ENCODE data around the gene SLC29A2.
A peak's percentile ranks its signal among the peaks of the same experiment; 100 is the strongest.

The SLC29A2 gene

GRCh38 chr11:66344550-66345315 is 26.8 kb downstream of the SLC29A2 start, which contains the start of gene BRMS1 (continued):
- TF ChIP-seq ZNF423 (tag by site-specific recombination; IDR thresholded peaks at IDR 0.05) (no peak), ZNF626 (tag by site-specific recombination; IDR thresholded peaks at IDR 0.05) (no peak), GLIS1 (tag by site-specific recombination; IDR thresholded peaks at IDR 0.05) (0 out of 2 replicates have a peak, but pooled peaks have one; percentile 29), TCF7L2 (IDR thresholded peaks at IDR 0.05; ENCODE audit: borderline replicate concordance, low read depth, low read length) (no peak), ZNF169 (tag by site-specific recombination; IDR thresholded peaks at IDR 0.05) (no peak), RBAK (tag by site-specific recombination; IDR thresholded peaks at IDR 0.05) (no peak), ZNF449 (tag by site-specific recombination; IDR thresholded peaks at IDR 0.05) (no peak), SCRT2 (tag by site-specific recombination; IDR thresholded peaks at IDR 0.05) (no peak), ZSCAN4 (tag by site-specific recombination; IDR thresholded peaks at IDR 0.05) (0 out of 2 replicates have a peak, but pooled peaks have one; percentile 23), ZNF530 (tag by site-specific recombination; IDR thresholded peaks at IDR 0.05; ENCODE audit: low read depth) (no peak), ZNF37A (tag by site-specific recombination; IDR thresholded peaks at IDR 0.05) (no peak), ZNF302 (tag by site-specific recombination; IDR thresholded peaks at IDR 0.05; ENCODE audit: low read depth) (no peak), ZNF132 (tag by site-specific recombination; IDR thresholded peaks at IDR 0.05; ENCODE audit: borderline replicate concordance) (no peak), PRDM10 (tag by site-specific recombination; IDR thresholded peaks at IDR 0.05) (no peak), ZNF707 (tag by site-specific recombination; IDR thresholded peaks at IDR 0.05) (no peak), KLF1 (tag by site-specific recombination; IDR thresholded peaks at IDR 0.05) (no peak), KLF17 (tag by site-specific recombination; IDR thresholded peaks at IDR 0.05) (peak; percentile 48; the same call in 1 of the 2 replicates), ZNF514 (tag by site-specific recombination; IDR thresholded peaks at IDR 0.05) (no peak), ZNF426 (tag by site-specific recombination; IDR thresholded peaks at IDR 0.05) (no peak), TRIM28 (IDR thresholded peaks at IDR 0.05; ENCODE audit: borderline replicate concordance, low read length) (no peak), ZNF561 (tag by site-specific recombination; IDR thresholded peaks at IDR 0.05; ENCODE audit: borderline replicate concordance) (no peak; the same call in 1 of the 2 replicates), SALL2 (tag by site-specific recombination; IDR thresholded peaks at IDR 0.05; ENCODE audit: borderline replicate concordance) (no peak), KLF8 (tag by site-specific recombination; IDR thresholded peaks at IDR 0.05) (no peak), ZNF214 (tag by site-specific recombination; IDR thresholded peaks at IDR 0.05; ENCODE audit: borderline replicate concordance) (no peak), ZSCAN30 (tag by site-specific recombination; IDR thresholded peaks at IDR 0.05) (0 out of 2 replicates have a peak, but pooled peaks have one; percentile 17), ZNF580 (tag by site-specific recombination; IDR thresholded peaks at IDR 0.05) (no peak), ZNF18 (tag by site-specific recombination; IDR thresholded peaks at IDR 0.05) (no peak; the same call in 1 of the 2 replicates), BCL11B (tag by site-specific recombination; IDR thresholded peaks at IDR 0.05; ENCODE audit: low read depth) (no peak), ZBTB20 (tag by site-specific recombination; IDR thresholded peaks at IDR 0.05) (no peak; the same call in 1 of the 2 replicates), ZNF558 (tag by site-specific recombination; IDR thresholded peaks at IDR 0.05) (no peak), ZNF133 (tag by site-specific recombination; IDR thresholded peaks at IDR 0.05) (no peak), ZNF549 (tag by site-specific recombination; IDR thresholded peaks at IDR 0.05) (no peak)

Measured in HEK293 (cell line).